Tibial artery (tissue), 4 donors: ENCODE data around the gene PRRT4.
A peak's percentile ranks its signal among the peaks of the same experiment; 100 is the strongest.

Experiments used
- DNase-seq, 2 donors: peaks; one replicate each; pipeline ENCODE4 v3.0.0-alpha.2; 2019
- H3K27ac ChIP-seq, 2 donors: fragments of 200-600 bp; sonication (generic) in 1 of 2; 1 replicate in 1 of 2; 2 replicates in 1 of 2; pipeline ENCODE4 v1.5.1; 2018 to 2019; ENCODE audit warnings: mild to moderate bottlenecking in 1 of 2
- H3K27me3 ChIP-seq, 2 donors: fragments of 200-600 bp; sonication (generic) in 1 of 2; one replicate each; pipeline versions ENCODE4 v1.5.1 to v1.6.0; 2016 to 2019
- H3K36me3 ChIP-seq, 3 donors: fragments of 200-600 bp; sonication (generic) in 2 of 3; one replicate each; pipeline ENCODE4 v1.5.1; 2016 to 2019; ENCODE audit warnings: mild to moderate bottlenecking in 2 of 3
- H3K4me1 ChIP-seq, 4 donors: fragments of 200-600 bp; sonication (generic) in 2 of 4; 1 replicate in 3 of 4; 2 replicates in 1 of 4; pipeline ENCODE4 v1.5.1; 2016 to 2019
- H3K4me3 ChIP-seq, 2 donors: fragments of 200-600 bp; sonication (generic) in 1 of 2; 1 replicate in 1 of 2; 2 replicates in 1 of 2; pipeline ENCODE4 v1.5.1; 2018 to 2019; ENCODE audit warnings: mild to moderate bottlenecking in 2 of 2
- H3K9me3 ChIP-seq, 3 donors: fragments of 200-600 bp; sonication (generic) in 1 of 3; one replicate each; pipeline ENCODE4 v1.5.1; 2016 to 2019
- intact Hi-C: fragments of 100-400 bp; cut with DNase I; formaldehyde crosslinking; loops from one replicate; pipeline ENCODE4 v1.15.0; 2023; ENCODE audit warnings: low total_unique reads
- TF ChIP-seq, protein P1 (sequence below), 2 experiments: fragments of 200-600 bp in 1 of 2; fragments of 450-650 bp in 1 of 2; IDR thresholded peaks; one replicate each; pipeline ENCODE4 v1.5.1; 2017 to 2019; ENCODE audit warnings: antibody characterized with exemption in 2 of 2, mild to moderate bottlenecking in 1 of 2, moderate library complexity in 1 of 2

The PRRT4 gene

GRCh38 chr7:128351296-128352152 is 10.0 kb downstream of the PRRT4 start:
- TF ChIP-seq, protein P1, sequence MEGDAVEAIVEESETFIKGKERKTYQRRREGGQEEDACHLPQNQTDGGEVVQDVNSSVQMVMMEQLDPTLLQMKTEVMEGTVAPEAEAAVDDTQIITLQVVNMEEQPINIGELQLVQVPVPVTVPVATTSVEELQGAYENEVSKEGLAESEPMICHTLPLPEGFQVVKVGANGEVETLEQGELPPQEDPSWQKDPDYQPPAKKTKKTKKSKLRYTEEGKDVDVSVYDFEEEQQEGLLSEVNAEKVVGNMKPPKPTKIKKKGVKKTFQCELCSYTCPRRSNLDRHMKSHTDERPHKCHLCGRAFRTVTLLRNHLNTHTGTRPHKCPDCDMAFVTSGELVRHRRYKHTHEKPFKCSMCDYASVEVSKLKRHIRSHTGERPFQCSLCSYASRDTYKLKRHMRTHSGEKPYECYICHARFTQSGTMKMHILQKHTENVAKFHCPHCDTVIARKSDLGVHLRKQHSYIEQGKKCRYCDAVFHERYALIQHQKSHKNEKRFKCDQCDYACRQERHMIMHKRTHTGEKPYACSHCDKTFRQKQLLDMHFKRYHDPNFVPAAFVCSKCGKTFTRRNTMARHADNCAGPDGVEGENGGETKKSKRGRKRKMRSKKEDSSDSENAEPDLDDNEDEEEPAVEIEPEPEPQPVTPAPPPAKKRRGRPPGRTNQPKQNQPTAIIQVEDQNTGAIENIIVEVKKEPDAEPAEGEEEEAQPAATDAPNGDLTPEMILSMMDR (IDR thresholded peaks at IDR 0.05) = no peak
- intact Hi-C loops = loop anchor here (2.0 kb wide), 1 partner anchor 959 kb away; the partner anchor contains the start of gene ZNF800
- DNase-seq = no peak
- no peaks in the 10 kb centered on the region for H3K36me3 ChIP-seq
- no peaks in the 10 kb centered on the region for H3K9me3 ChIP-seq
- peak overlapping the region; percentile 40 to 53 for H3K4me3 ChIP-seq
- H3K4me1 ChIP-seq = peaks cover 0 to 16% (median 14%) of the 10 kb centered on the region in 4 donors
- H3K27ac ChIP-seq = no peak overlapping the region
- H3K27me3 ChIP-seq = peaks cover 0 to 58% of the 10 kb centered on the region in 2 donors

- no peak for DNase-seq
- H3K4me3 ChIP-seq = peak overlapping the region in 1 of 2 donors; percentile 53
- no peaks in the 10 kb centered on the region for H3K36me3 ChIP-seq
- peaks cover 0 to 16% (median 14%) of the 10 kb centered on the region in 4 donors for H3K4me1 ChIP-seq
- intact Hi-C loops = loop anchor here (2.0 kb wide), 1 partner anchor 958 kb away; the partner anchor contains the start of gene ZNF800
- H3K27me3 ChIP-seq = peaks cover 0 to 54% of the 10 kb centered on the region in 2 donors
- no peak overlapping the region for H3K27ac ChIP-seq
- no peaks in the 10 kb centered on the region for H3K9me3 ChIP-seq
- TF ChIP-seq, protein P1 (IDR thresholded peaks at IDR 0.05) = no peak
Measured at GRCh38 chr7:128350708-128351295, 10.7 kb downstream of the PRRT4 start.

DNA sequence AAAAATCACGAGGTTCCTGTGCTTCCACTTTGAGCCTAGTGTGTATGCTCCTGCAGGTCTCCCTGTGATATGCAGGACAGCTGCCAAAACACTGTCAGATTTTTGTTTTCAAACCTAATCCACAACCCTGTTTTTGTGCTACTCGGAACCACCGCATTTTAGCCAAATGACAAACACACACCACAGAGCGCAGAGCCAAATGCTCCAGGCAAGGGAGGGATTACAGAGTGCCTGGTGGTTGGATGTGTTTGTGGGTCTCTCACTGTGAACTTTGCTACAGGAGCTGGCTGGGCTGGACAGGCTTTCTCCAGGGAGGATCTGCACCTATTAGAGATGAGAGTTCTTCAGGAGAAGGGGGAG is 12.0 kb downstream of the PRRT4 start:
- TF ChIP-seq, protein P1 (IDR thresholded peaks at IDR 0.05) = no peak
- peaks cover 0 to 40% of the 10 kb centered on the region in 2 donors for H3K27me3 ChIP-seq
- intact Hi-C loops = loop anchor here (2.0 kb wide), 1 partner anchor 37 kb away; no protein-coding TSS in a partner anchor
- H3K27ac ChIP-seq = no peak overlapping the region
- no peaks in the 10 kb centered on the region for H3K36me3 ChIP-seq
- no peaks in the 10 kb centered on the region for H3K9me3 ChIP-seq
- H3K4me1 ChIP-seq = peaks cover 0 to 16% (median 14%) of the 10 kb centered on the region in 4 donors
- no peak overlapping the region for H3K4me3 ChIP-seq
- DNase-seq = no peak

GRCh38 chr7:128347647-128348097 is 13.8 kb downstream of the PRRT4 start:
- no peak overlapping the region for H3K4me3 ChIP-seq
- H3K36me3 ChIP-seq = no peaks in the 10 kb centered on the region
- intact Hi-C loops = loop anchor here (2.0 kb wide), 1 partner anchor 39 kb away; no protein-coding TSS in a partner anchor
- peaks cover 0 to 21% (median 18%) of the 10 kb centered on the region in 4 donors for H3K4me1 ChIP-seq
- H3K9me3 ChIP-seq = no peaks in the 10 kb centered on the region
- H3K27ac ChIP-seq = no peak overlapping the region
- H3K27me3 ChIP-seq = peaks cover 0 to 24% of the 10 kb centered on the region in 2 donors
- DNase-seq = no peak
- TF ChIP-seq, protein P1 (IDR thresholded peaks at IDR 0.05) = peak; percentile 44 to 59

- TF ChIP-seq, protein P1 (IDR thresholded peaks at IDR 0.05) = no peak
- H3K36me3 ChIP-seq = peaks cover 0 to 2% (median 0%) of the 10 kb centered on the region in 3 donors
- H3K27ac ChIP-seq = peak overlapping the region in 1 of 2 donors; percentile 78
- H3K9me3 ChIP-seq = no peaks in the 10 kb centered on the region
- H3K4me3 ChIP-seq = no peak overlapping the region
- intact Hi-C loops = no loop called here
- H3K27me3 ChIP-seq = no peaks in the 10 kb centered on the region
- H3K4me1 ChIP-seq = peaks cover 0 to 23% (median 18%) of the 10 kb centered on the region in 4 donors
- DNase-seq = no peak
Measured at GRCh38 chr7:128344431-128344774, 17.1 kb downstream of the PRRT4 start.
